IPS-NIHi7 (cell line): ENCODE measurements around the gene S100A16.
"Not testable (repeated sequence)": the region's sequence is repeated elsewhere in the genome, so short reads cannot be mapped to it uniquely, and the experiment has no call there.

ENCODE experiments used
- DNase-seq: peaks from one replicate; pipeline ENCODE4 v3.0.0; 2012; ENCODE audit warnings: mixed read lengths; ENCODE audit errors: extremely low spot score

S100A16 gene

GRCh38 chr1:153615406-153615805 lies 2.5 kb upstream of the S100A16 start:
- no peak for DNase-seq

DNA sequence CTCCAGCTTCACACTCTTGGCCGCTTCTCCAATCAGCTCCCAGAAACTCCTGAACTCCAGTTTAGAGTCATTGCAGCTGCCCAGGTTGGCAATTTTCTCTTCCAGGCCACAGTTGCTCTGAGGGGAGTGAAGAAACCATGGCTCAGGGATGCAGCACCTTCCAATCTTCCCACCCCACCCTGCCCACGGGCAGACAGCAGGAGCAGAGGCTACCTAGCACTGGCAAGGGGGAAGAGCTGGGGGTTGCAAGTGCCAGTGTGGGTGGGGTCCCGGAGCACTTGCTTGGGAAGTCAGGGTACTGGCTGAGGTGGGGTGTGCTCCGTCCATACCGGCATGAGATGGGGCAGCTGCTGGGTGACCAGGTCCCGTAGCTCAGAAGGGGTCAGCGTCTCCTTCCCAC lies 2.0 kb upstream of the S100A16 start:
- DNase-seq: no peak

DNA sequence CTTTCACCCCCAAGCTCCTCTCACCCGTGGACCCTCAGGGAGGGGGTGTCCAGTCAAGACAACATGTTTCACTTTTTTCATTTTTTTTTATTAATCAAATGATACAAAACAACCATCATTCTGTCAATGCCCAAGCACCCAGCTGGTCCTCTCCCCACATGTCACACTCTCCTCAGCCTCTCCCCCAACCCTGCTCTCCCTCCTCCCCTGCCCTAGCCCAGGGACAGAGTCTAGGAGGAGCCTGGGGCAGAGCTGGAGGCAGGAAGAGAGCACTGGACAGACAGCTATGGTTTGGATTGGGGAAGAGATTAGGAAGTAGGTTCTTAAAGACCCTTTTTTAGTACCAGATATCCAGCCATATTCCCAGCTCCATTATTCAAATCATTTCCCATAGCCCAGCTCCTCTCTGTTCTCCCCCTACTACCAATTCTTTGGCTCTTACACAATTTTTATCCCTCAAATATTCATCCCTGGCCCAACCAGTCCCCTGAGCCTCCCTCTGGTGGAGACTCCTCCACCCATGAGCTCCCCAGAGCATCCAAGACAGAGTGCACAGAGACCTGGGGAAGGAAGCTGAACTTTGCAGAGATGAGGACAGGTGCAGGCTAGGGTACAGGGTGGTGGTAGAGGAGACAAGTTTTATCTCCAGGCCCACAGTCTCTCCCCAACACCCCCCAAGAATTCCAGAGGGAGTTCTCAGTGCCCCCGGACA lies 1.4 kb upstream of the S100A16 start:
- no peak for DNase-seq

GRCh38 chr1:153613406-153613805 lies 469 bp upstream of the S100A16 start:
- no peak for DNase-seq

- DNase-seq: no peak
Observed at GRCh38 chr1:153612111-153612754, 704 bp downstream of the S100A16 start.

DNA sequence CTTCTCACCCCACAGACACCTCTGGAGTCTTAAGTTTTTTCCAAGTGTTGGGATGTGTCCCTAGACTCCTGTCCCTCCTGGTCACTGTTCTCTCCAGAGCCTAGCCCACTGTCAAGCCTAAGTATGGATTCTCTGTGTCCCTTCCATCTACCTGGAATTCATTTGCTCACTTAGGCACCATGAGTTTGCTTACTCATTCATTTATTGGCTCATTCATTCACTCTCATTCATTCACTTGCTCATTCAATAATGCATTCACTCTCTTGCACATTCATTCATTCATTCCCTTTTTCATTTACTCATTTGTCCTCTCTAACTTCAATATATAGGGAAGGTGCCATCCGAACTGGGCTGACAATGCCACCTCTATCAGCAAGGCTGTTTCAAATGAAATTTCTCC lies 1.6 kb downstream of the S100A16 start:
- no peak for DNase-seq

DNA sequence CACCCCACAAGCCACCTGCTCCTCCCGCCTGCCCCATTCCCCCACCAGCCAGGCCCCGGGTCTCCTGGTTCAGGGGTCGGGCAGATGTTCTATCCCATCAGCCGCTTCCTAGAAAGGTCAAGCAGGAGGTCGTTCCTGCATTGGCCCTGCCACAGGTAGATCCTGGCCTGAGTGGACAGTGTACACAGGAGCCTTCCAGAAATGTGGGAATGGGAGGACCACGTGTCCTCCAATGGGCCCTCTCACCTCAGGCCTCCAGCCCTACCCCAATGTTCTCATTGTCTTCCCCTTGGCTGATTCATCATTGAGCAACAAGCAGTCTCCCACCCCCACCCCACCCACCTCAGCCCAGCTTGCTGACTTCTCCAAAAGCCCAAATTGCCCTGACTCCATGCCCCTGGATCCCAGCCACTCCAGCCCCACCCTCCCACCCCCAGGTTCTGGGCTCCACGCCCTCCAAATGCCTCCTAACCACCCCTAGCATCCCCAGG lies 2.1 kb downstream of the S100A16 start:
- DNase-seq: no peak

DNA sequence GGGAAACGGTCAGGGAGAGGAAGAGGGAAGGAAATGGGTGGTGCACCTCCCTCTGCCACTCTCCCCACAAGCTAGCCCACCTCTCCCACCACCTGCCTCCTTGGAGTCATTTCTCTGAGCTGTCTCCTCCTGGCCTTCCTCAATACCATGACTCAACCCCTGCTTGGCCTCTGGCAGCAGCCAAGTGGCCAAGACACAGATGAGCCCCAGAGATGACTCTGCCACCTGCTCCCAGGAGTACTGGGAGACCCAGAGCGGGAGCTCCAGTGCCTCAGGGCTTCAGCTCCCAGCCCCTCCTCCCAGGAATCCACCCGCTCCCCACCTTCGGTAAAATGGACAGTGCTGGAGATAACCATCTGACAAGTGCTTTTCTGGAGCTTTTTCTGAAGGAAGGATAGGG lies 2.6 kb downstream of the S100A16 start:
- DNase-seq: no peak

DNA sequence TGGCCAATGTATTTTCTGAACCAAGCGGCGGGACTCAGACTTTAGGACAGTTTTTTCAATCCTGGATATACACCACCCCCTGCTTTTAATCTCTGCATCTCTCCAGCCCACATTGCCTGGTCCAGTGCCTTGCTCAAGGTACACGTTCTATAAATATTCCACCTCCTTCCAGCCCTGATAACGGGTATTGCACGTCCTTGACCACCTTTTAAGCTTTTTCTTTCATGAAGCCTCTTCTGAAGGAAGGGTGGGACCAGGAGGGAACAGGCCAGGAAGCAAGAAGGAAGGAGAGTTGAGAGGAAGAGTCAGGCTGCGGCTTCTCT lies 3.4 kb downstream of the S100A16 start:
- no peak for DNase-seq

- DNase-seq: peak; percentile 89
Observed at GRCh38 chr1:153608742-153609584, 4.0 kb downstream of the S100A16 start.

GRCh38 chr1:153608089-153608682 lies 4.8 kb downstream of the S100A16 start:
- DNase-seq: no peak

DNA sequence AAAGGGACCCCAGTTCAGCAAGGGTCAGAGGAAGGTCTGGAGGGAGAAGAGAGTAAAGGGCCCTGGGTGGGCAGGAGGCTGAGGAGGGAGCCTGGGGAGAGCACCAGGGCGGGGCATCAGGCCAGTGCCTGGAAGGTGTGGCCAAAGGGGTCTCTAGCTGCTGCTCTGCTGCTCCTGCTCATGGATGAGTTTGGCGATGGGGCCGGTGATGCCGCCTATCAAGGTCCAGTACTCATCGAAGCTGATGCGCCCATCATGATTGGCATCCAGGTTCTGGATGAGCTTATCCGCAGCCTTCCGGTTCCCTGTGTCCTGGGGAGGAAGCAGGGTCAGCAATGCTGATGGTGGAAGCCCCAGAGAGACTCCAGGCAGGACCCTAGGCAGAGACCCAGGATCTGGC lies 5.6 kb downstream of the S100A16 start:
- no peak for DNase-seq

DNA sequence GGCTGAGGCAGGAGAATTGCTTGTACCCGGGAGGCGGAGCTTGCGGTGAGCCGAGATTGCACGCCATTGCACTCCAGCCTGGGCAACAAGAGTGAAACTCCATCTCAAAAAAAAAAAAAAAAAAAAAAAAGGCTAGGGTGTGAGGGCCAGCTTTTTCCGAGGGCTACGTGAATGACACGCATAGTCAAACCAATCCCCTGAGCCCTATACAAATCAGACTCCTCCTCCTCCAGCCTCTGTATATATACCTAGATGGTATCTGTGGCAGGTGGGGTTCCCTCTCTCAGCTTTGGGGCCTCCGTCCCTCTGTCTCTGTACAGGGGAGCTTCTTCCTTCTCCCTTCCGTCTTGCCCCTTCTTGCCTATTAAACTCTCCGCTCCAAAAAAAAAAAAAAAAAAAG lies 6.7 kb downstream of the S100A16 start:
- no peak for DNase-seq

DNA sequence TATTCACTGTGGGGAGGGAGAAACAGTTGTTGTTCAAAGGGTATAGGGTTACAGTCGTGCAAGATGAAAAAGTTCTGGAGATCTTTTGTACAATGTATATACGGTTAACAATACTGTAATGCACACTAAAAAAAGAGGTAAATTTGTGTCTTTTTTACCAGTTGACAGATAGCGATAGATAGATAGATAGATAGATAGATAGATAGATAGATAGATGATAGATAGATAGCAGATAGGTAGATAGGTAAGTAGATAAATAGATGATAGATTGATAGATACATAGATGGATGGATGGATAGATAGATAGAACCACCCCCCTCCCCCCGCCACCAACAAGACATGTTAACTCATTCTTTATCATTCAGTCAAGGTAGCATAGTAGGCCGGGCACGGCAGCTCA lies 10.2 kb downstream of the S100A16 start:
- no peak for DNase-seq

DNA sequence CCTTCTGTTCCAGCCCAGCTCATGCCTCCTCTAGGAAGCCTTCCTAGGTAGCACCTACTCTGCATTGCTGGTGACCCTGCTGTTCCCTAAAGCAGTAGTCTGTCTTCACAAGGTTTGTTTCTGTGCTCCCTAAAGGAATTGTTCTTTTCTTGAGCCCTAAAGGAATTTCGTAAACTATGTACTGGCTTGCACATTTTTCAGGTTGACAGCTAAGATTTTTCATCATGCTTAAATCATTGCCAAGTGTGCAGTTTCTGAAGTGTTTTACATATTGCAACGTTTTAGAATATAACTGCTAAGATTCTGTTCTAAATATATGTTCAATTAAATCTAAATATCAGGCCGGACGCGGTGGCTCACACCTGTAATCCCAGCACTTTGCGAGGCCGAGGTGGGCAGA lies 13.1 kb downstream of the S100A16 start:
- DNase-seq: no peak

GRCh38 chr1:153598309-153599172 lies 14.4 kb downstream of the S100A16 start:
- peak; percentile 84 for DNase-seq

GRCh38 chr1:153597206-153597605 lies 15.7 kb downstream of the S100A16 start:
- DNase-seq: no peak

- DNase-seq: no peak
Observed at GRCh38 chr1:153592748-153593147, 20.2 kb downstream of the S100A16 start.

- DNase-seq: no peak
Observed at GRCh38 chr1:153588482-153588881, 24.5 kb downstream of the S100A16 start.

- DNase-seq: not testable (repeated sequence)
Observed at GRCh38 chr1:153588033-153588432, 24.9 kb downstream of the S100A16 start.

- DNase-seq: no peak
Observed at GRCh38 chr1:153587314-153587713, 25.6 kb downstream of the S100A16 start.
